Tibial artery (tissue), 4 donors: ENCODE data around the gene IGHMBP2.

ENCODE experiments used
- DNase-seq, 2 donors: peaks; one replicate each; pipeline ENCODE4 v3.0.0-alpha.2; 2019
- H3K27ac ChIP-seq, 2 donors: fragments of 200-600 bp; sonication (generic) in 1 of 2; 1 replicate in 1 of 2; 2 replicates in 1 of 2; pipeline ENCODE4 v1.5.1; 2018 to 2019; ENCODE audit warnings: mild to moderate bottlenecking in 1 of 2
- H3K27me3 ChIP-seq, 2 donors: fragments of 200-600 bp; sonication (generic) in 1 of 2; one replicate each; pipeline versions ENCODE4 v1.5.1 to v1.6.0; 2016 to 2019
- H3K36me3 ChIP-seq, 3 donors: fragments of 200-600 bp; sonication (generic) in 2 of 3; one replicate each; pipeline ENCODE4 v1.5.1; 2016 to 2019; ENCODE audit warnings: mild to moderate bottlenecking in 2 of 3
- H3K4me1 ChIP-seq, 4 donors: fragments of 200-600 bp; sonication (generic) in 2 of 4; 1 replicate in 3 of 4; 2 replicates in 1 of 4; pipeline ENCODE4 v1.5.1; 2016 to 2019
- H3K4me3 ChIP-seq, 2 donors: fragments of 200-600 bp; sonication (generic) in 1 of 2; 1 replicate in 1 of 2; 2 replicates in 1 of 2; pipeline ENCODE4 v1.5.1; 2018 to 2019; ENCODE audit warnings: mild to moderate bottlenecking in 2 of 2
- H3K9me3 ChIP-seq, 3 donors: fragments of 200-600 bp; sonication (generic) in 1 of 3; one replicate each; pipeline ENCODE4 v1.5.1; 2016 to 2019
- intact Hi-C: fragments of 100-400 bp; cut with DNase I; formaldehyde crosslinking; loops from one replicate; pipeline ENCODE4 v1.15.0; 2023; ENCODE audit warnings: low total_unique reads
- TF ChIP-seq, protein P1 (sequence below), 2 experiments: fragments of 200-600 bp in 1 of 2; fragments of 450-650 bp in 1 of 2; IDR thresholded peaks; one replicate each; pipeline ENCODE4 v1.5.1; 2017 to 2019; ENCODE audit warnings: antibody characterized with exemption in 2 of 2, mild to moderate bottlenecking in 1 of 2, moderate library complexity in 1 of 2

Gene IGHMBP2

DNA sequence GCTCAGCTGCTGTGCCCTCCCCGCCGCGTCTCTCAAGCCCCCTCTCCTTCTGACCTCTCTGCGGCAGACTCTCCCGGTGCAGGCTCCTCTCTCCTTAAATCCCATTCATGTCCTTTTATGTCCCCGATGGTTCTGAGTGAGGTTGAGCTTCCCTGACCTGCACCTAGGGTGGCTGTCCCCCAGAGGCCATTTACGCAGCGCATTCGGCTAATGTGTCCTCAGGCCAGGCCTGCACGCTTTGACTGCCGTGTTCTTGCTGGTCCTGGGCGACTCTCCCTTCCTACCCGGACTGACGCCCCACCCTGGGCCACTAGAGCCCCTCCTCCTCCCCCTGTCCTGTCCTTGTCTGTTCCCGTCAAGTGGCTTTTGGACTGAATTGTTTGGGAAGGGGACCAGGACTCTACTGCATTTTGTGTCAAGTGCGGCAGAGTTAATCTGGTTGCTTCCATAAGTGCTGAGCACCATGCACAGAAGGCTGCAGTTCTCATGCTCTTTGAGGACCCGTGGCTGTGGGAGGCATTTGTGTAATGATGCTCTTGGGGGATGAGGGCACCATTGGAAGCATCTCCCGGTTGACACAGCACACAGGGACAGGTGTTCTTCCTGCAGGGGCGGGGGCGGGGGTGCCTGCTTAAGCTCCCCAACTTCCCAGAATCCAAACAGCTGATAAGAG, 37.1 kb downstream of the IGHMBP2 start:
- Histone ChIP-seq H3K4me1 (peaks cover 0 to 64% (median 28%) of the 10 kb centered on the region in 4 donors), H3K27me3 (no peaks in the 10 kb centered on the region), H3K36me3 (peaks cover 33 to 45% (median 35%) of the 10 kb centered on the region in 3 donors), H3K27ac (peak overlapping the region; percentile 83 to 89), H3K4me3 (peak overlapping the region in 1 of 2 donors; percentile 26), H3K9me3 (no peaks in the 10 kb centered on the region)
- intact Hi-C loops = no loop called here
- TF ChIP-seq, protein P1, sequence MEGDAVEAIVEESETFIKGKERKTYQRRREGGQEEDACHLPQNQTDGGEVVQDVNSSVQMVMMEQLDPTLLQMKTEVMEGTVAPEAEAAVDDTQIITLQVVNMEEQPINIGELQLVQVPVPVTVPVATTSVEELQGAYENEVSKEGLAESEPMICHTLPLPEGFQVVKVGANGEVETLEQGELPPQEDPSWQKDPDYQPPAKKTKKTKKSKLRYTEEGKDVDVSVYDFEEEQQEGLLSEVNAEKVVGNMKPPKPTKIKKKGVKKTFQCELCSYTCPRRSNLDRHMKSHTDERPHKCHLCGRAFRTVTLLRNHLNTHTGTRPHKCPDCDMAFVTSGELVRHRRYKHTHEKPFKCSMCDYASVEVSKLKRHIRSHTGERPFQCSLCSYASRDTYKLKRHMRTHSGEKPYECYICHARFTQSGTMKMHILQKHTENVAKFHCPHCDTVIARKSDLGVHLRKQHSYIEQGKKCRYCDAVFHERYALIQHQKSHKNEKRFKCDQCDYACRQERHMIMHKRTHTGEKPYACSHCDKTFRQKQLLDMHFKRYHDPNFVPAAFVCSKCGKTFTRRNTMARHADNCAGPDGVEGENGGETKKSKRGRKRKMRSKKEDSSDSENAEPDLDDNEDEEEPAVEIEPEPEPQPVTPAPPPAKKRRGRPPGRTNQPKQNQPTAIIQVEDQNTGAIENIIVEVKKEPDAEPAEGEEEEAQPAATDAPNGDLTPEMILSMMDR (IDR thresholded peaks at IDR 0.05) = no peak
- peak in 1 of 2 donors; percentile 64 for DNase-seq

DNA sequence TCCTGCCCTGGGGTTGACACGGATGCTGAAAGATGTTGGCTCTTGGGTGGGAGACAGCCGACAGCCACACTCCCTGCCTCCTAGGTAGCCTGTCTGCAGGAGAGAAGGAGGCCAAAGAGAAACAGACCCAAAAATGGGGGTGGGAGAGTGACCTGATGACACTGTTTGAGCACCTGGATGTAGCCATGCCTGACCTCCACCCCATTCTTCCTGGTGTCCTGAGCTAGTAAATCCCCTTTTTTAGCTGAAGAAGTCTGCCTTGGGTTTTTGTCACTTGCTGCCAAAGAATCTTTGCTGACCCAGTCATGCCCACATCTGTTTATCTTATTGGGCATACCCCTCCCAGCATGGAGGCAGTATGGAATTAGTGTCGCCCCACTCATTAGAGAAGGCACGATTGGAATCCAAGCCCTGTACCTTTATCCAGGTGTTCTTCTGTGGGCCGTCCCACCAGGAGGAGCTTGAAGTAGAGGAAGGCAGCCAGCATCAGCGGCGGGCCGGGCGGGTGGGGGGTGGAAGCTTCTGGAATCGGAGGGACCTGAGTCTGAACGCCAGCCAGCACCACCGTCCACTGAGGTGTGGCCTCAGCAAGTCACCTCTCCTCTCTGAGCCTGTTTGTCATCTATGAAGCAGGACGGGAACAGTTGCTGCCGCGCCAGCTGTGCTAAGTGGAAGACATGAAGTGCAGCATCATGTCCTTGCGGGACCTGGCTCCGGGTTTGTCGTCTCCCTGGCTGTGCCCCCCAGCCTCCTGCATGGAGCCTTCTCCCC, 37.8 kb downstream of the IGHMBP2 start:
- TF ChIP-seq, protein P1 (IDR thresholded peaks at IDR 0.05) = no peak
- Histone ChIP-seq H3K36me3 (peaks cover 26 to 38% (median 27%) of the 10 kb centered on the region in 3 donors), H3K27ac (peak overlapping the region; percentile 83 to 89), H3K27me3 (no peaks in the 10 kb centered on the region), H3K4me3 (peak overlapping the region in 1 of 2 donors; percentile 26), H3K4me1 (peaks cover 0 to 70% (median 32%) of the 10 kb centered on the region in 4 donors), H3K9me3 (no peaks in the 10 kb centered on the region)
- DNase-seq = peak in 1 of 2 donors; percentile 79
- intact Hi-C loops = no loop called here

DNA sequence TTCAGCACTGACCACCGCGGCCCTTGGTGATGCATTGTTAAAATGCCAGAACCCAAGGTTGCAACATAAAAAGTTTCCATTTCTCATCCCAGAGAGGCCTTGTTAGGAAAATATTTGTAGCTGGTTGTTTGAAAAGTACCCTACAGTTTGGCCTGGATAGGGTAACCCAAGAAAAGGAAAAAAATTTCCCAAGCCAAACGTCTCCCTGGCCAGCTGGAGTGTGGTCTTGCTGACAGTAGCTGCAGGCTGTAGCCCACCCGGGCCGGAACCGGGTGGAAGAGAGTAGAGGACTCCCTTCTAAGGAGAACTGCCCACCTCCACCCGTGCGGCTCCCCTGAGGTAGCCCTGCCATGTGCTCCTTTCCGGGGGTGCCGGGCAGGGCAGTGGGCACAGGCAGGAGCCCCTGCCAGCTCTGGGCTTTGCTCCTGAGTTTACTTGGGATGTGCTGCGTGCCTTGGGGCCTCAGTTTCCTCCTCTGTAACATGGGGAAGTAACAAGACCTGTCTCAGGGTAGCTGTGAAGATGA, 38.5 kb downstream of the IGHMBP2 start:
- H3K27ac ChIP-seq = peak overlapping the region; percentile 83 to 89
- peak in 1 of 2 donors; percentile 63 for DNase-seq

DNA sequence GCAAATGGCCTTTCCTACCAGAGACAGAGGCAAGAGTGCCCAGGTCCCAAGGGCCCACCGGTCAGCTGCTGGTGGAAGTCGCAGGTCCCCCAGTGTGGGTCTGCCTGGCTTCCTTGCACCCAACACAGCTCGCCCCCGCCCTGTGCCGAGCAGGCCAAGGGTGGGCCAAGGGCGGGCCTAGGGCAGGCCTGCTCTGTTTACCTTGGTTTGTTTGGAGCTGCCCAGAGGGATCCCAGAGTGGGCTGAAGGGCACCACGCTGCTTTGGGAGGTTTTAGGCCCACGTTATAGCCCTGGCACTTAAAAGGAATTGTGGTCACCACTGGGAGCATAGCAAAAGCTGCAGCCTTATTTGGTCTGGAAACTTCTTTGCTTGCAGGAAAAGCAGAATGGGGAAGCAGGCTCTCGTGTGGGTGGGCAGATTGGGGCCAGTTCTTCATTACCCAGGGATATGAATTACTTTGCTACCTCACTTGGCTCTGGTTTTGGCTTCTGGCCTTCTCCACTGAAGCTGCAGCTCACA, 39.1 kb downstream of the IGHMBP2 start:
- TF ChIP-seq, protein P1 (IDR thresholded peaks at IDR 0.05) = no peak
- intact Hi-C loops = no loop called here
- peaks cover 13 to 25% (median 14%) of the 10 kb centered on the region in 3 donors for H3K36me3 ChIP-seq
- DNase-seq = peak in 1 of 2 donors; percentile 87
- H3K4me1 ChIP-seq = peaks cover 0 to 77% (median 38%) of the 10 kb centered on the region in 4 donors
- peak overlapping the region; percentile 83 to 89 for H3K27ac ChIP-seq
- no peaks in the 10 kb centered on the region for H3K9me3 ChIP-seq
- no peaks in the 10 kb centered on the region for H3K27me3 ChIP-seq
- no peak overlapping the region for H3K4me3 ChIP-seq

More for the DNA sequence above, 38.5 kb downstream of the IGHMBP2 start:
- TF ChIP-seq, protein P1 (IDR thresholded peaks at IDR 0.05) = no peak
- no peaks in the 10 kb centered on the region for H3K9me3 ChIP-seq
- no peaks in the 10 kb centered on the region for H3K27me3 ChIP-seq
- H3K36me3 ChIP-seq = peaks cover 19 to 32% (median 21%) of the 10 kb centered on the region in 3 donors
- H3K4me3 ChIP-seq = peak overlapping the region in 1 of 2 donors; percentile 26
- intact Hi-C loops = no loop called here
- peaks cover 0 to 77% (median 38%) of the 10 kb centered on the region in 4 donors for H3K4me1 ChIP-seq

DNA sequence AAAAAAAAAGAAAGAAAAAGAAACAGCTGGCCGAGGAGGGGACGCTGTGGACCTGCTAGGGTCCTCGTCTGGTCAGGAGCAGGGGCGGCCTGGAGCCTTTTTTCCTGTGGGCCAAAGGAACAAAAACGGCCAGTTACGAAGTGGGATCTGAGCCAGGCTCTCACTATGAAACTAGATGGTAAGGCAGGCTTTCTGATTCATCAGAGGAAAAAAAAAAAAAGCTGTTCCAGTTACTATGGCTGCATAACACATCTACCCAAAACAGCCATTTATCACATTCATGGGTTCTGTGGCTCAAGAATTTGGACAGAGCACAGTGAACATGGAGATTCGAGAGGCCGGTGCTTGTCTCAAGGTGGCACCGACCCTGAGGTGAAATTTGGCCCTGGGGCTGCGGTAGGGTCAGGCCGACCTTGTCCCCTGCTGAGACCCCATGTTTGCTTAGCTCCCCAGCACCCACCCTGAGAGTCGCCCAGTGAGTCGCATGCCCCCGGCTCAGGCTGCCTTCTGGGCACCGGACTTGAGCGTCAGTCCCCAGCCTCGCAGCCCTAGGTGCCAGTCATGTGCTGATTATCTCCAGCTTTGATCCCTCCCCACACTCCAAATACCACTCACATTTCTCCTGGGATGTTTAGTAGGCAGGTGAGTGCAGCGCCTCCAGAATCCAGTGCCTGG, 42.9 kb downstream of the IGHMBP2 start:
- Histone ChIP-seq H3K36me3 (no peaks in the 10 kb centered on the region), H3K4me3 (no peak overlapping the region), H3K27ac (peak overlapping the region; percentile 83 to 89), H3K9me3 (no peaks in the 10 kb centered on the region), H3K4me1 (peaks cover 0 to 55% (median 32%) of the 10 kb centered on the region in 4 donors), H3K27me3 (no peaks in the 10 kb centered on the region)
- TF ChIP-seq, protein P1 (IDR thresholded peaks at IDR 0.05) = no peak
- intact Hi-C loops = no loop called here
- DNase-seq = peak in 1 of 2 donors; percentile 37
